Panc1 (cell line): ENCODE measurements around the gene RIOK1.

Experiments used
- POLR2AphosphoS5 ChIP-seq: IDR thresholded peaks from 2 replicates; pipeline ENCODE4 v1.6.1; 2012; ENCODE audit warnings: mild to moderate bottlenecking, low read depth, low read length, moderate library complexity
- REST ChIP-seq, 2 experiments: IDR thresholded peaks; 2 replicates each; pipeline ENCODE4 v1.6.1; 2011 to 2012; ENCODE audit warnings: low read depth in 2 of 2, control low read depth in 1 of 2, low read length in 1 of 2, mild to moderate bottlenecking in 1 of 2, moderate library complexity in 1 of 2; ENCODE audit not compliant: insufficient read depth in 1 of 2
- SIN3A ChIP-seq: IDR thresholded peaks from 2 replicates; pipeline ENCODE4 v1.6.1; 2012; ENCODE audit warnings: low read depth, mild to moderate bottlenecking, low read length, moderate library complexity, borderline replicate concordance; ENCODE audit not compliant: insufficient read depth
- TCF7L2 ChIP-seq: IDR thresholded peaks from 2 replicates; pipeline ENCODE4 v1.6.1; 2011; ENCODE audit warnings: mild to moderate bottlenecking, low read depth, low read length, inconsistent platforms
- TF ChIP-seq, protein P1 (sequence below): fragments of 450-650 bp; IDR thresholded peaks from 2 replicates; pipeline ENCODE4 v1.5.1; 2017; ENCODE audit warnings: mild to moderate bottlenecking

DNA sequence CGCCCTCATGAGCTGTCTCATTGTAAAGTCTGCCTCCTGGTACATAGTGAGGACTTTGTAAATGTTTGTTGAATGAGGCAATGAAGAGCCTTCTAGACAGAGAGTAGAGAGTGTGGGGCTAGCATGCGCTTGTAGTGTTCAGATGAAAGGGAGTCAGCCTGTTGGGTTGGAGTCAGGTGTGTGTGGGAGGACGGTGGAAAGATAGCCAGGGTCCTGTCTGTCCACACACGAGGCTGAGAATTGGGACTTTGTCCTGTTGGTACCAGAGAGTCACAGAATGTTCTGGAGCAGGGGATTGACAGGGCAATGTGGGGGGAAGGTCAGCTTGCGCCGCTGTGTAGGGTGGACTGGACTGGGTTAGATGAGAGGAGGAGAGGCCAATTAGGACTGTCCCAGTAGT, 58.6 kb downstream of the RIOK1 start:
- TF ChIP-seq, protein P1, sequence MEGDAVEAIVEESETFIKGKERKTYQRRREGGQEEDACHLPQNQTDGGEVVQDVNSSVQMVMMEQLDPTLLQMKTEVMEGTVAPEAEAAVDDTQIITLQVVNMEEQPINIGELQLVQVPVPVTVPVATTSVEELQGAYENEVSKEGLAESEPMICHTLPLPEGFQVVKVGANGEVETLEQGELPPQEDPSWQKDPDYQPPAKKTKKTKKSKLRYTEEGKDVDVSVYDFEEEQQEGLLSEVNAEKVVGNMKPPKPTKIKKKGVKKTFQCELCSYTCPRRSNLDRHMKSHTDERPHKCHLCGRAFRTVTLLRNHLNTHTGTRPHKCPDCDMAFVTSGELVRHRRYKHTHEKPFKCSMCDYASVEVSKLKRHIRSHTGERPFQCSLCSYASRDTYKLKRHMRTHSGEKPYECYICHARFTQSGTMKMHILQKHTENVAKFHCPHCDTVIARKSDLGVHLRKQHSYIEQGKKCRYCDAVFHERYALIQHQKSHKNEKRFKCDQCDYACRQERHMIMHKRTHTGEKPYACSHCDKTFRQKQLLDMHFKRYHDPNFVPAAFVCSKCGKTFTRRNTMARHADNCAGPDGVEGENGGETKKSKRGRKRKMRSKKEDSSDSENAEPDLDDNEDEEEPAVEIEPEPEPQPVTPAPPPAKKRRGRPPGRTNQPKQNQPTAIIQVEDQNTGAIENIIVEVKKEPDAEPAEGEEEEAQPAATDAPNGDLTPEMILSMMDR: no peak
- TF ChIP-seq REST (IDR thresholded peaks at IDR 0.05; ENCODE audit: insufficient read depth in 1 of 2, low read depth in 2 of 2, low read length in 1 of 2): no peak
- TF ChIP-seq POLR2AphosphoS5: no peak
- TF ChIP-seq SIN3A: no peak
- TF ChIP-seq TCF7L2: no peak
